Stimulated activated CD8-positive, alpha-beta memory T cell treated with anti-CD3 and anti-CD28 coated beads, Interleukin-2, amount 100 ng/mL, for 48 hours (primary cell): ENCODE results near the gene MORC2.

Experiments
- DNase-seq, 2 donors: peaks; one replicate each; pipeline ENCODE4 v3.0.0-alpha.2; 2020; ENCODE audit warnings: low read depth in 2 of 2

The MORC2 gene

DNA sequence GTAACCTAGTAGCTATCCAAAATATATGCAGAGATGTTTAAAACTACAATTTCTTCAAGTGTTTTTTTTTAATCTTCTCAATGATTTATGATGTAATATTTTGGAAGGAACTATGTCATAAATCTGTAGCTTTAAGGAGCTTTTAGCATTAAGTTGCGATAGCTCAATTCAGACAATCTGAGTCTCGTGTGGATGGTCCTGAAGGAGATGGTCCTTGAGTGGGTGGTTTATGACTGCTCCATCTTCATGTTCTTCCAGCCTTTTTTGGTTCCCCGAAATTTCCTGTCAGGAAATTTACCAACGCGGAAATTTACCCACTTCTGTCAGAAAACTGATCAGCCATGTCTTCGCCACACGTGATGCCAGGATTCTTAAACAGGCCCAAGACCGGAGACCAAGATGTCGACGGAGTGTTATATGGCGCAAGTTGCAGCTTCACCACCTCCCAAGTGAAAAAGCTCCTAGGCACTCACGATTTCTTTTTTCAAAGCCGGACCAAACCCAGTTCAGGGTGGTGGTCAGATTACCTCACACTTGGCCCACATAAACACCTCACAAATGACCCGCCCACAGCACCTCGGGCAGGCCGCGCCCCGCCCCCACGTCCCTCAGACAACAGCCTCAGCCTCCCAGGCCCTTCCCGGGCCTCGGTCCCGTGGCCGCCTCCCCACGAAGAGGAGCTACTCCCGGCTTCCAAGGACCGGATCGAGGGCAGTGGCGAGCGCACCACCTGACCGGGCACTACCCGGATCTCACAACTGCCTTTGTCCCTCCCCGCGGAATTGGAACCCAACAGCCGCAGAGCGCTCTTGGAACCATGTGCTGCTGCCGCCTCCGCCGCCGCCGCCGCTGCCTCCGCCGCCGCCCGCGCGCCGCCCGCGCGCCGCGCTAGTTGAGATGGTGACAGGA lies at the start of gene MORC2:
Gene MORC2 (minus strand): TSS at position 760 of the 909 bp plus-strand sequence. CDS start 885 bp downstream, outside the sequence.
- DNase-seq, result no peak

GRCh38 chr22:31005535-31005934 lies 37.0 kb upstream of the MORC2 start:
- DNase-seq, result no peak

GRCh38 chr22:31001124-31001770 lies 32.7 kb upstream of the MORC2 start:
- DNase-seq, result no peak

- DNase-seq, result no peak
These were observed 29.8 kb upstream of the MORC2 start for GRCh38 chr22:30998329-30998728.

DNA sequence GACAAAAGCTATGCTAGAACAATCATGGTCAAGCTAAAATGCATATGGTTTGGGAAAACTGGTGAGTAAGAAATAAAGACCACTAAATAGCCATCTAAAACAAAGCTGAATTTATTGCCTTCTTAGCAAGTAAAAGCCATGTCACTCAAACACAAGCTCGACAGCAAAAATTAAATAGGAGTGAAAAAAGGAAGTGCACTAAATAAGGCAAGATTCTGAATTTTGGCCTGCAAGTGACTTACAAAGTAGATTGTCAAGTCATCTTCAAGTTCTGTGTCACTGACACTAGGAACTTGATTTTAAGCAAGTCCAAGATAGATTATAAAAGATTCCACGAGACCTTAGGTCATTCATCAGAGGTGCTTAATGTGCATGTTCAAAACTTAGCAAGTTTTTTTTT lies 27.9 kb upstream of the MORC2 start:
- DNase-seq, result no peak

DNA sequence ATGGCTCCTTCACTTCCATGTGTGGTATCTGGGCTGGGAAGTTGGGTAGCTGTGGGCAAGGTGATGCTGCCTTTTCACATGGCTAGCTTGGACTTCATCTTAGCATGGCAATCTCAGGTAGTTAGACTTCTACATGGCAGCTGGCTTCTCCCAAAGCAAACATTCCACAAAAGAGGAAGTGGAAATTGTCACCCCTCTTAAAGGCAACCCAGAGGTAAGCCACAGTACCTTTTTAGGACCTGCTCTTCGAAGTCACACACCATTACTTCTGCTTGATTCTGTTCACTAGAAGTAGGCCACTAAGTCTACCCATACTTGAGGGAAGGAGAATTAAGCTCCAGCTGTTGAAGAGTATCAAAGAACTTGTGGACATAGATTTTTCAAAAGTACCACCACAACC lies 26.4 kb upstream of the MORC2 start:
- no peak for DNase-seq

DNA sequence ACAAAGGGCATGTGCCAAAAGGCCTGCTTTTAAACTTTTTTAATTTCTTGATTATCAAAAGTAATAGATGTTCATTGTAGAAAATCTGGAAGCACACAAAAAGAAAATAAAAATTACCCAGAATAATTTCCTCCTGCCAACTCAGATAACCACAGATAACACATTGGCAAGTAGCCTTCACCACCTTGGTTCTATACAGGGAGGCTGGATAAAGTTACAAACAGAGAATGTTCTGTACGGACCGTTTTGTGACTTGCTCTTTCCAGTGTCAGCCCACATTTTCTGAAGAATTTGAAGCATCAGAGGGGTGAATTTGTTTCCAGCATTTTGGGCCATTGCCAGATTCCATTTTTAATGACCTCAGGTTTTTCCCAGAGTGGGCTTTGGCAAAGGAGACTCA lies 24.0 kb upstream of the MORC2 start:
- no peak for DNase-seq

DNA sequence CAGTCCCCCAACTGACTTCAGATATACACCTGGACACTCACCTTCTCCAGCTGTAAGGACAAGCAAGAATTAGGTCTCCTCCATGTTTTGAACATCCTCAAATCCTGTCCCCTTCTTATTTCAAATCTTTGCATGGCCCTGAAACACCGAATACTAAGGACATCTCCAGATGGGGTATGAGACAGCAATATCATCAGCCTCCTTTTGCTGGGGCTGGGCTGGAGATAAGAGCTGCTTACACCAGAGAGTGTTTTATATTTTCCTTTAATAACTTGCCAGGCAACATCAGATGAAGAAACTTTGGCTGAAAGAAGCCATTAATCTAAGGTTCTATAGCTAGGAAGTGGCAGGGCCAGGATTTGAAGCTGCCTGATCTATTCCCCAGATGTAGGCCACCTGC lies 22.1 kb upstream of the MORC2 start:
- DNase-seq, result no peak

DNA sequence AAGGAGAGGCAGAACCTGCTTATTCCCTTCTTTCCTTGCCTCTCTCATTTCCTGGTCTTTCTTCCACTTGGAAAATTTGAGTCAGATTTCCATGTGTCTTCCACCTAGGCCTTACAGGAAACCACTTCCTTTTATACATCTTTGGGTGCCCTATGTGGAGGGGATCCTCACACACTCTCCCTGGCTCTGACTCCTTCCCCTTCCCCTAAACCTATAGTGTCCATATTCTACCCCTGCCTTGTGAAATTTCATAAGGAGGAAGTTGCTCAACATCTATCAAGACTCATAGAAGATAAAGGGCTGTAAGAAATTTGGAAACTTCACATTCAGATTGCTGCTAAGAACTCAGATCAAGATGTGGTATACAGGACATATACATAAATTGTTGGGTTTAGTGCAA lies 20.9 kb upstream of the MORC2 start:
- DNase-seq, result no peak

DNA sequence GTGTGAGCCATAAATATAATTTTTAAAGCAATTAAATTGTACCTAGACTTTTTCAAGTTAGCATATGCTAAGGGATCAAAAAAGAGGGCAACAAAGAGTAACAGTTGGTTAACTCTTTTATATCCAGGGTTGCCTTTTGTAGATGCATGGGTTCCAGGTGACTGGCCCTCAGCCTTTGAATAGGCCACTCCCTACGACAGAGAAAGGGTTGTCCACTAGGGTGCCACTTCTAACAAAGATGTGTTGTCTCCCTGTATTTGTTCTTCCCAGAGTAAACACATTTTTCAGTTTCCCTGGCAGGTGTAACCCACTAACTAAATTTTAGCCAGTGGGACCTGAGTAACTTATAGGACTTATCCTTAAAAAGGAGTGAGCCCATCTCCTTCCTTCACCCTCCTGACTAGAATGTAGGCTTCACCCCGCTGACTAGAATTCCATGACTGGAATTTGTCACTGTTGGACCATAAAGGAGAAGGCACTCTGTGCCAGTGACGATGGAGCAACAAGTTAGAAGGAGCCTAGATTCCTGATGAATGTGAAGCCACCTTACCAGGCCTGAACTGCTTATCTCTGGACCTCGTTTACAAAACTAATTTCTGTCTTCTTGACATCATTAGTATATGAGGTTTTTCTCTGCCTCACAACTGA lies 17.1 kb upstream of the MORC2 start:
- DNase-seq, result no peak

GRCh38 chr22:30984317-30984716 lies 15.7 kb upstream of the MORC2 start:
- no peak for DNase-seq

GRCh38 chr22:30982512-30982911 lies 13.9 kb upstream of the MORC2 start:
- no peak for DNase-seq

DNA sequence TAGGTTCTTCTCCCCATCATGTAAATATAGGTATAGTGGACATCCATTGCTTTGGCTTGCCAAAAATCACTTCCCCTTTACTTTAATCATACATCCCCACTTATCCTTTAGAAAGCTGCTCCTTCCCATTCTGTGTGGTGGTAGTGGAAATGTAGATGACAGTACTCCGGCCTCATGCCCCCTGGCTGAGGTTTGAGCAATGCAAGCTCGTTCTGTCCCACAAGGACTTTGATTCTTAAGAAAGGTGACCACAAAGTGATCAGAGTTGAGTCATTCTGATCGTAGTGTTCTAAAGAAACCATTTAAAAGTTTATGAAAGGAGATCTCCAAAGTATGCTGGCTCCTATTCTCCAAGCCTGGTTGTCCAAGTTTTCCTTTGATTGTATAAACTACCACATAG lies 11.4 kb upstream of the MORC2 start:
- no peak for DNase-seq

- DNase-seq, result no peak
These were observed 9.9 kb upstream of the MORC2 start for GRCh38 chr22:30978304-30978962.

DNA sequence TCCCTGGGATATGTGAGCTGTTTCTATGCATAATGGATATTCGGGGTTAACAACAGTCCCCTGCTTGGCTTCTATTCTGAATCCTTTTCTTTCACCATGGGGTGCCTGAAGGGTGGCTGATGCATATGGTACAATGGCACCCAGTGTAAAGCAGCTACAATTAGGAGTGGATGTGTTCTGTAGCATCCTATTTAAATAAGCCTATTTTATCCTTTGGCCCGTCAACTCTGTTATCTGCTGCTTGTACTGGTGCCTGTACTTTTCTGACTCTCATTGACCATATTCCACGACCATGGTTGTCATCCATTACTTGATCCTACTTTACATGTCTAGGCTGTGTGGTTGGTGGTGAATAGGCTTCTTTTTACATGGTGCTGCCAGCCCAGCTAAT lies 1.8 kb upstream of the MORC2 start:
- no peak for DNase-seq

GRCh38 chr22:30969532-30970355 lies 1.2 kb upstream of the MORC2 start:
- DNase-seq, result peak; percentile 18 to 30

DNA sequence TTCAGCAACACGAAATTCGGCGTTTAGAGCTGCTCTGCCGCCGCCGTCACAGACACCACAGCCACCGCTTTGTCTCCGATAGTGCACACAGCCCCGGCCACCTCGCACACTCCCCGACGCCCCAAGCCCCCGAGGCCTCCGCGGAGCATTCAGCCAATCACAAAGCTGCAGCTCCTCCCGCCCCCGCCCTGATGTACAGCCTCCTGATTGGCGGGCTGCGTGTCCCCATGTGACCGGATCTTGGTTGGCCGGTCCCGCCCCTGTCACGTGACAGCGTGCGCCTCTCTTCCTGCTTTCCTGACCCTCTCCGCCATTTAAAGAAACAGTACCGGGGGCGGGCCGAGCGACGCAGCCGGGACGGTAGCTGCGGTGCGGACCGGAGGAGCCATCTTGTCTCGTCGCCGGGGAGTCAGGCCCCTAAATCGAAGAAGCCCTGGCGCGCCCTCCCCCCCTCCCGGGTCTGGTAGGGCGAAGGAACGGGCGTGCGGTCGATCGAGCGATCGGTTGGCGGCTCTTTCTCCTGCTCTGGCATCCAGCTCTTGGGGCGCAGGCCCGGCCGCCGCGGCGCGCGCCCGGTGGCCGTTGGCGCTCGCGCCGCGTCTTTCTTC lies 454 bp upstream of the MORC2 start, which contains the start of gene TUG1:
Gene TUG1 (plus strand): TSS at position 342 of the 608 bp plus-strand sequence.
- peak; percentile 91 to 94 for DNase-seq

DNA sequence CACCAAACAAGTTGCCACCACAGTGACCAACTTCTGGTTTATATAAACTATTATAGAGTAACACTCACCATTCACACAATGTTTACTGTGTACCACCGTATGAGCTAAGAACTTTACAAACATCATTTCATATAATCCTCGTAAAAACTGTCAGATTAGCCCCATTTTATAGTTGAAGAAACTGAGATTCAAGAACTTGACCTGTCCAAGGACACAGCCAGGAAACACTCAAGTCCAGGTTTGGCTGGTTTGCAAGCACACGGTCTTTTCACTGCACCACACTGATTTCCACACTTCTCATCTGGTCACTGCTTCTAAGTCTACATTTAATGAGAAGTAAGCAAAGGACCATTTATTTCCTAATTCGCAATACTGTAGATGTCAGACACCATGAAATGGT lies 3.7 kb downstream of the MORC2 start:
- DNase-seq, result no peak

GRCh38 chr22:30955153-30955552 lies 13.4 kb downstream of the MORC2 start:
- no peak for DNase-seq

DNA sequence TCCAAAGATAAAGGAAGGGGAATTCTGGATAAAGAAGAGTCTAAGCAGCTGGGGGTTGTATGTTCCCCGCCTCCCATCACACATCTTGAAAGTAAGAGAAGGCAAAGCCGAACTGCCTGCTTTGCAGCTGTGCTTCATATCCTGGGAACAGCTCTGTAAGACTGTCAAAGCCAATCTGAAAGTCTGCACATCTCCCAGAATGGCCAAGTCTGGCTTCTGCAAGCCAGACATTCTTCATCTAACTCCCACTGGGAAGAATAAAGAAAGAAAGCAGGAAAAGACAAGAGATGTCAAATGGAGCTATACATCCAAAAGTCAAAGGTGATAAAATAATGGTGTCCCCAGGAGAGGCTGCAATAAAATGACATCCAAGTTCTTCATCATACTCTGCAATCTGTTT lies 15.4 kb downstream of the MORC2 start:
- no peak for DNase-seq
